A172 (cell line): ENCODE measurements around the gene WRAP73. TPM values are rescaled to one million over a fixed set of nuclear protein-coding genes. Genes with fewer than 3 reads are reported as not detected.
"Not testable (repeated sequence)": the region's sequence is repeated elsewhere in the genome, so short reads cannot be mapped to it uniquely, and the experiment has no call there.

ENCODE experiments used
- DNase-seq: peaks from one replicate; pipeline ENCODE4 v3.0.0-alpha.2; 2015; ENCODE audit warnings: low spot score
- total RNA-seq: library from RNA; depleted of rRNA; stranded (reverse); fragments of >200 nt; shearing (Covaris generic); gene quantifications from 2 replicates; pipeline ENCODE4 v1.2.3, GENCODE V29; 2014

Gene WRAP73
- total RNA-seq, 1 experiment from 2014 or later, result 22.2 TPM

DNA sequence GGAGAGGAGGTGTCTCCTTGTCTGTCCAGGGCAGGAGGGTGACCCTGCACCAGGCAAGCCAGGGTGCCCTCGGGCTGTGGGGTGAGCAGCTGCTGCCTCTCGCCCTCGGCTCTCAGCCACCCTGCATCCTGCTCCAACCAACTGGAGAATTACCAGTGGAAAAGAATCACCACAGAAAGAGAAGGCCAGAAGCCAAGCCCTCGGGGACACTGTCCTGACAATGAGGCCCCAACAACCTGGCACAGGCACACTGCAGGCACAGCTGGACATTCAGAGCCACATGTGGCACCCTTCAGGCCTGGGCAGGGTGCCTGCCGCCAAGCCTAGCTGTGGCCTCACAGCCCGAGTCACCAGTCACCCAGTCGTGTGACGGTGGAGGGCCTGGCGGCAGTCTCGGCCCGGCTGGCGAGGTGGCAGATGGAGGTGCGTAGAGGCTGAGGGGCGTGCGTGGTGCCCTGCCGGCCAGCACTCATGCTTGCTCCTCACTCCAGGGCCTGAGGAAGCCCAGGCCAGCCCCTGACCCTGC is 50.6 kb downstream of the WRAP73 start:
- DNase-seq, result no peak

DNA sequence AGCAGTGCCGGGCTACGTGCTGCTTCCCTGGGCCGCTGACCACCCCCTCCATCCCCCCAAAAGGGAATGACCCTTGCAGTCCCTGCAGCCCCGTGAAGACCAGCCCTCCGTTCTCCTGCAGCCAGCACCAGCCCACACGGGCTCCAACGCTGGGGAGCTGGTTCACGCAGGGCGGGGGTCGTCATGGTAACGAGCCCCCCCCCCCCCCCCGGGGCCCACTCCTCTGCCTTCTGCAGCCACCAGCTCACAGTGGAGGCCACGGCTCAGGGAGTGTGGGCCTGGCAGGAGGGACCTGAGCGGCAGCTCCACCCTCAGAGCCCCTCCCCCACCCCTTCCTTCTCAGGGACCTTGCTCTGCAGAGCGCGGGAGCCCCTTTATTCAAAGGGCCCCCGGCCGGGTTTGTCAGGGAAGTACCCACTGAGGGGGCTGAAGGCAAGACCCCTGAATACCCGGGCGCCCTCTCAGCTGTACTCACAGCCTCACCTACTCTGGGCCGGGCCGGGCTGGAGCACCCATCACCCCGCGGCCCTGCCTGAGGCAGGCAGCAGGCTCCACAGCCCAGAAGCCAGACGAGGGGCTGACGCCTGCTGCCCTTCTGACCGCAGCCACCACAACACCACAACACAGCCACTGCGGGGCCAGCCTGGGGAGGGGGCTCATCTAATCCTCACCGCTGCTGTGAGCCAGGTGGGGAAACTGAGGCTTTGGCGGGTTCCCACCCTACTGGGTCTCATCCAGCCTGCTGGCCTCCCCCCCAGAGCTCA is 51.2 kb downstream of the WRAP73 start:
- no peak for DNase-seq

DNA sequence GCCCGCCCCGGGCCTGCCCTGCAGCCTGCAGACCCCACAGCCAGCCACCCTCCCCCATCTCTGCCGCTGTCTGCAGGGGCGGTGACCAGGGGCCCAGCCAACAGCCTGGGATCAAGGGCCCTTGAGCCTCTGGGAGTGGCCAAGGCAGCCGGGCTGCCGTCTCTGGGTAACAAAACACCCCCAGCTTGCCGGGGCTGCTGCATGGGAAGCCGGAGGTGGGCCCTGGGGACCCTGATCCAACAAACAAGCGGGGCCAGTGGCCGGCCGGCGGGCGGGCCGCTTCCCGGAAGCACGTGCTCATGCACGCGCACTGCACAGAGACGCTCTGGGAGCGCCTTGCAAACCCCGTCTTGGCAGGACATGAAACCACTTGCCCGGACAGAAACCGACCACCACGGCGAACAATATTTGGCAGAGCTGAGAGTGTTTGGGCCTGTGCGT is 51.8 kb downstream of the WRAP73 start:
- no peak for DNase-seq

DNA sequence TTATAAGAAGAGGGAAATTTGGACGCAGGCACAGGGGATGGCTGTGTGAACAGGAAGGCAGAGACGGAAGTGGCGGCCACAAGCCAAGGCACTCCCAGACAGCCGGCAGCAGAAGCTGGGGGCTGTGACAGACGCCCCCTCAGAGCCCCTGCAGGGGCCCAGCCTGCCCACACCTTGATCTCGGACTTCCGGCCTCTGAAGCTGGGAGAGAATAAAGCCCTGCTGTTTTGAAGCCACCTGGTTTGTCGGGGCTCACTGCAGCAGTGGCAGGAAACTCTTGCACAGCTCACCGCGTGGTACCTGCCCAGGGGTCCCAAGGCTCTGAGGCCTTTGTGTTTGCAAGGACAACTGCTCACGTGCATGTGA is 52.3 kb downstream of the WRAP73 start:
- DNase-seq, result no peak

DNA sequence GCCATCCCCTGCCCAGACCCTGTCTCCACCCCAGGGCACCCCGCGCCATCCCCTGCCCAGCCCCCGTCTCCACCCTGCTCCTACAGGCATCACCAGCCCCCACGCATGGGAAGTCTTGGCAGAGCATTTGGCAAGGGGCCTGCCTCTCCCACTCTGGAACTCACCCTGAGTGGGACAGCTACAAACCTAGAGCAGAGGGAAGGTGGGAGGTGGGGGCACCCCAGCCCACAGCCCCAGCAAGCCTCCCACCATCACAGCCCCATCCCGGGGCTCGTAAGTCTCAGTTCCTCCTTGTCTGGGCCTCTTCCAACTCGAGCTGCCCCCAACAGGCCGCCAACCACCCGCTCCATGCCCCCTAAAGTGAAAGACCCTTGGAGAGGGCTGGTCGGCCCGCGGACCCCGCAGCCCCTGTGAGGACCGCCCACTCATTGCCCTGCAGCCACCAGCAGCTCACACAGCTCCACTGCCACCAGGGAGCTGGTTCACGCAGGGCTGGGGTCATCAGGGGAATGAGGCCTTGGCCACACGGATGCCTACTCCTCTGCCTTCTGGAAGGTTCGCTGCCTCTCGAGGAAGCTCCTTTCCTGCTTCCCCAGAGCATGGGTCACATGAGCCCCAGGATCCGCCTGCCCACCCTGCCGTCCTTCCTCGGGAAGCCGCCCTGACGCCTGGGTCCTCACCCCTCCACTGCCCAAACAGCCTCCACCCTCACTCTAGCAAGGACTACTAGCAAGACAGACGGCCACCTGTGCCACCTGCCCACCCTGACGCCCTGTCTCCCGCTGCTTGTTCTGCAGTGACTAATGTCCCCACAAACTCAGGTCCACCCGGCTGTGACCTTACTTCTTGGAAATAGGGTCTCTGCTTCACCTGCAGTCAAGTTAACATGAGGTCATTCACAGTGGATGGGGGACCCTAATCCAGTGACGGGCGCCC is 53.0 kb downstream of the WRAP73 start:
- DNase-seq, result no peak

DNA sequence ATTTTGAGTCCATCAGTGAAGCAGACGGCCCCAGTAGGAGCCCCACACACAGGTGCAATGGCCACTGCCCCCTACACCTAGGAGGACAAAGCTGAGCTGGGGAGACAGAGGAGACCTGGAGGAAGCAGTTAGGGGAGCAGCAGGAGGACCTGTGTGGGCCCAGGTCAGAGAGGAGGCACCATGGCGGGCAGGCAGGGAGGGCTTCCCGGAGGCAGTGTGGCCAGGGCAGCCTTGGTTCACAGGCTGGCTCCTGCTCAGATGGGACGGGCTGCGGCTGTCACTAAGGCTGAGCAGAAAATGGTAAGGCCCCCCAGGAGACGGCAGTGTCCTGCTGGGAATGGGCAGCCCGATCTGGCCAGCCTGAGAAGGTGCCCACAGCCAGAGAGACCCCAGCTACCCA is 54.0 kb downstream of the WRAP73 start:
- no peak for DNase-seq

DNA sequence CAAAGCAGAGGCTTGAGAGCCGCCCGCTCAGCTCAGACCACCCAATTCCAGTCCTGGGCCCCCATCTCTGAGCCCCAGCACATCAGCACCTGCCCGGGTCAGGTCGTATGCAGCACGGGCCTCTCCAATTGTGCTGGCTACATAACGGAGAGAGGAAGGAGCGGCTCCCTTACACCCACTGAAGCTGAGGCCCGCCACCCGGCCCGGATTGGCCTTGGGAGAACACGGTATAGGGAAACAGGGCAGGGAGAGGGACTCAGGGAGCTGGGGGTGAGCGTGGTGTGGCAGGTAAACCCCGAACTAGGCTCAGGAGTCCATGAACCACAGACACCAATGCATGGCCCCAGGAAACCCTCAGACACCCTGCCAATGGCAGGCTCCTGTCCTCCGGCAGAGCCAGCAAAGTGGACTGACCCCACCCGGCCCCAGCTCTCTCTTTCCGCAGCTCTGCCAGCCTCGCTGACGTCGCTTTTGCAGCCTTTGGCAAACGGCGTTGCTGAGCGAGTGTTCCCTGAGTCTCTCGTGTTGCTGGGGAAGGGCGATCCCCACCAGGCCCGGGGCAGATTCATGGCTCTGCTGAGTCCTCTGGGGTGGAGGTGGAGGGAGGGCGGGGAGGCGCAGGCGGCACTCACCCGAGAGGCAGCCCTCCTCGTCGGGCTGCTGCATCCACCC is 55.1 kb downstream of the WRAP73 start:
- no peak for DNase-seq

DNA sequence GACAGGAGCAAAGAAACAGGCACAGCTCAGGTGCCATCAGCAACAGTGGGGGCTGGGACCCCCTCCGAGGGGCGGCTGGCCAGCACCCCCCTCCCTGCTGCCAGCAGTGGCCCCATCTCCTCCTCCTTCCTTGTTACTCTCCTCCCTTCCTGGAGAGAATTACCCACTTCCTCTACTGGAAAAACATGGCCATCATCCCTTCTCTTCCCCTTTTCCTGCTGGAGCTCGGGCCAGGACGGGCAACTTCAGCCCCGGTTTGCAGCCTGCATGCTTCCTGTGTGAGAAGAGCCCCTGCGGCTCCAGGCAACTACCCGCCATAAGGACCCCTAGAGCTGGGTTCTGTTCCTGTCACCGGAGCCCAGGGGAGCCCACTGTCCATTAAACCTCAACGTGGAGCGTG is 56.2 kb downstream of the WRAP73 start:
- no peak for DNase-seq

DNA sequence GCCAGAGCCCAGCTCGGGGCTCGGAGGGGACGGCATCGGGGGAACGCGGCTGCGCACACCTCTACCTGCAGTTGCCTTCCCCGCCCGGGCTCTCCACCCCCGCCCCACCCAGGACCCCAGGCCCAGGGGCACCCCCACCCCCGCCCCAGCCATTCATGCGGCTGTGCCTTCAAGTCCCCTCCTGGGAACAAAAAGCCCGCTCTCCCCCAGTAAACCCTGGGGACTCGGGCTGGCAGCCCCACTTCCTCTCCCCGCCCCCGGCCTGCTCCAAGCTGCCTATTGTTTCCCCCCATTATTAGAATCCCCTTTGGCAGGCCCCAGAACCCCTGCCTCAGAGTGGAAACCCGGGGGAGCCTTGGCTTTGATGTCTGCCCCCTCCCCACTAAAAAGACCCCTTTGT is 56.6 kb downstream of the WRAP73 start:
- DNase-seq, result no peak

DNA sequence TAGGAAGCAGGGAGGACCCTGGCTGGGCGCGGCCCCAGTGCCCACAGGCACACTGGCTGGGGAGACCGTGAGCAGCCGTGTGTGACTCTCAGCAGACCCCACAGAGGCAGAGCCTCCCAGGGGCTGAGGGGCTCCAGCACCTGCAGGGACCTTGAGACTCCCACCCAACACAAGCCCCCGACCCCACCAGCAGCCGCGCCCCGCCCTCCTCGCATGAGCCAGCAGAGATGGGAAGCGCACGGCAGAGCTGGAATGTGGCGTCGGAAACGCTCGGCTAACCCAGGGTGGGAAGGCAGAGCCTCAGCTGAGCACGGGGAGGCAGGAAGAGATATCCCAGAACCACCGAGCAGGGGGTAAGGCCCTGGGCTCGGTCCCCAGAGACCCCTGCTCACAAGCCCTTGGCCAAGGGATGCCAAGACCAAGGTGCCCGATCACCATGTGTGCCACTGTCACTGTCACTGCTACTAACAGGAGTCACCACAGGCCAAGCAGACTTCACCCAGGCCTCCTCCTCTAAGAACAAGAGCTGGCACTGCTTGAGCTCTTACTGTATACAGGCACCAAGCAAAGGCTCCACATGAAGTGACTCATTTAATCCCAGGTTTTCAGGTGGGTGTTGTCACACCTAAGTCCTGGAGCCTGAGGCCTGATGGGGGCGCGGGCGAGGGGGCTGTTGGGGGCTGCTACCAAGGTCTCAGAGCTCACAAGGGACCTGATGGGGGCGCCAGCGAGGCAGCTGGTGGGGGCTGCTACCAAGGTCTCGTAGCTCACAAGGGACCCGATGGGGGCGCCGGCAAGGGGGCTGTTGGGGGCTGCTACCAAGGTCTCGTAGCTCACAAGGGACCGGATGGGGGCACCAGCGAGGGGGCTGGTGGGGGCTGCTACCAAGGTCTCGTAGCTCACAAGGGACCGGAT is 58.7 kb downstream of the WRAP73 start:
- no peak for DNase-seq

DNA sequence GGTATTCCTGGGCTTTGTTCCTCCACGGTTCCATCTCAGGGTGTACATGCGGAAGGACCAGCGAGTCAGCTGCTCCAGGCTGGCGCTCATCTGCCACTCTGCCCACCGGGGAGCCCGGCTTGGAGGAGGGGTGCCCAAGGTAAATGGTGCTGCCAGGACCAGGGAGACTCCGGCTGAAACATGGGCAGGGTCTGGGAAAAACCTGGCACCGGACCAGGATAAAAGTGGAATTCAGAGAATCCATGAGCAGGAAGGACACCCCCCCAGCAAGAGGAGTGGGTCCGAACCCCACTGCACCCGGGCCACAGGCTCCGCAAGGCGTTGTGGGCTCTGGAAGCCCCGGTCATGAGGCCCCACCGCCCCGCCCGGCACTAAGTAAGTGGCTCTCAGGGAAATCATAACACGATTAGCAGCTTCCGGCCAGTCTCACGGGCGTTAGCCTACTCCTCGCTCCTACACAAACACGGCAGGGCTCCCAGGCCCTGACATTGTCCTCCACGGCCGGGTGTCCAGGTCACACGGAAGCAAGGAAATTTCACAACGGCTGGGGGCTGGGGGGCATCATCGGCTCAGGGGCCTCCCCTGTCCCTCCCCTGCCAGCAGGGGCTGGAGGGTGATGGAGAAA is 59.7 kb downstream of the WRAP73 start:
- no peak for DNase-seq

DNA sequence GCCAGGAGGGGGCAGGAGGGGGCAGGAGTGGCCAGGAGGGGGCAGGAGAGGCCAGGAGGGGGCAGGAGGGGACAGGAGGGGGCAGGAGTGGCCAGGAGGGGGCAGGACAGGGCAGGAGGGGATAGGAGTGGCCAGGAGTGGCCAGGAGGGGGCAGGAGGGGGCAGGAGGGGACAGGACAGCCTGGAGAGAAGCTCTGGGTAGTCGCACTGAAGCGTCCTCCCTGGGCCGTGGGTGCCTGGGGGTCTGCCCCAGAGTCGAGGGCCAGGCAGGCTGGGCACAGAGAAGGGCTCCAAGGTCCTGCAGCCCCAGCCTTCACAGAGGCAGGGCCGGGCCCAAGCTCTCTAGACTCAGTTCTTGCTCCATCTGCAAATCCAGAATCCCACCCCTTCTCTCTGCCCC is 61.5 kb downstream of the WRAP73 start:
- no peak for DNase-seq

DNA sequence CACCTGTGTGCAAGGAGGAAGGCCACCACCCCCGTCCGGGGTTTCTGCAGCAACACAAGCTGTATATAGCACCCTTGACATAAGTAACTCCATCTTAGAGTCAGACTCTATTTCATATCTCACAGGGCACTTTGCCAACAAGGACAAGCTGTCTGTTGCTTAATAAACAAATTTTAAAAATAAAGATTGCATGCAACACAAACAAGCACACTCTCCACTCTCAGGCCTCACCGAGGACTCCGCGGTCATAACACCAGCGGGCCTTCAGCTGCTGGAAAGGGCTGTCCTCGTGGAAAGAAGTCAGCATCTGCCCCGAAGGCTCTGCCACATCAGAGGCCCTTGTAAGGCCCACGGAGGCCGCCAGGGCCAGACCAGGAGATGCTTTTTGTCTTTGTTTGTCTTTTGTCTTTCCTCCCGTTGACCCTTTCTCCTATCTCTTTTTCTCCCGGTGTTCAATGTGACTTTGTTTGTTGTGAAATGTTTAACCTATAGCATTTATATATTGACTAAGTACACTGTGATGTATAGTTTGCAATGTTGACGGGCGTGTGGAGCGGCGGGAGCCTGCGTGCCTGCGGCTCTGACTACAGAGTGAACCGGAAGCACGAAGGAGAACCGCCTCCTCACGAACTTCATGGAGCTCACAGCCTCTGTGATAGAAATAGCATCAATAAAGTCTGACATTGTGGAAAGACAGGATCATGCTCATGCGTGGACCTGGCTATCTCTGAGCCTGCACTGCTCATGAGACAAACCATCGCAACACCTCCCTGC is 62.7 kb downstream of the WRAP73 start:
- no peak for DNase-seq

DNA sequence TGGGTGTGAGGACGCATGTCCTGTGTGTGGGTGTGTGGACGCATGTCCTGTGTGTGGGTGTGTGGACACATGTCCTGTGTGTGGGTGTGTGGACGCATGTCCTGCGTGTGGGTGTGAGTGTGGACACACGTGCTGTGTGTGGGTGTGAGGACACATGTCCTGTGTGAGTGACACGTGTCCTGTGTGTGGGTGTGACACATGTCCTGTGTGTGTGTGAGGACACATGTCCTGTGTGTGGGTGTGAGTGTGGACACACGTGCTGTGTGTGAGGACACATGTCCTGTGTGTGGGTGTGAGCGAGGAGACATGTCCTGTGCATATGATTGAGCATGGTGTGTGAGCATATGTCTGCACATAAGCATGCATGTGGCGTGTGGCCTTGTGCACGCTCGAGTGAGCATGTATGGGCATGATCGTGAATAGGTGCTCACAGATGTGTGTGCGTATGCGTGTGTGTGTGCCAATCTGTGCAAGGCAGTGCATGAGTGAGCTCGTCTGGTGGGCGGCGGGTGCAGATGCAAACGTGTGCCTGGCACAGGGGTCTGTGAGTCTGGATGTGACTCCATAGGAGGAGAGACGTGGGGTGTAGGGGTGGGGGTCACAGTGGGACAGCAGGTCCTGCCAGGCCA is 63.8 kb downstream of the WRAP73 start:
- no peak for DNase-seq

DNA sequence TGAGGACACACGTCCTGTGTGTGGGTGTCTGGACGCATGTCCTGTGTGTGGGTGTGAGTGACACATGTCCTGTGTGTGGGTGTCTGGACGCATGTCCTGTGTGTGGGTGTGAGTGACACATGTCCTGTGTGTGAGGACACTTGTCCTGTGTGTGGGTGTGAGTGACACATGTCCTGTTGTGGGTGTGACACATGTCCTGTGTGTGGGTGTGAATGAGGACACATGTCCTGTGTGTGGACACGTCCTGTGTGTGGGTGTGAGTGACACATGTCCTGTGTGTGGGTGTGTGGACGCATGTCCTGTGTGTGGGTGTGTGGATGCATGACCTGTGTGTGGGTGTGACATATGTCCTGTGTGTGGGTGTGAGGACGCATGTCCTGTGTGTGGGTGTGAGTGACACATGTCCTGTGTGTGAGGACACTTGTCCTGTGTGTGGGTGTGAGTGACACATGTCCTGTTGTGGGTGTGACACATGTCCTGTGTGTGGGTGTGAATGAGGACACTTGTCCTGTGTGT is 64.5 kb downstream of the WRAP73 start:
- not testable (repeated sequence) for DNase-seq

DNA sequence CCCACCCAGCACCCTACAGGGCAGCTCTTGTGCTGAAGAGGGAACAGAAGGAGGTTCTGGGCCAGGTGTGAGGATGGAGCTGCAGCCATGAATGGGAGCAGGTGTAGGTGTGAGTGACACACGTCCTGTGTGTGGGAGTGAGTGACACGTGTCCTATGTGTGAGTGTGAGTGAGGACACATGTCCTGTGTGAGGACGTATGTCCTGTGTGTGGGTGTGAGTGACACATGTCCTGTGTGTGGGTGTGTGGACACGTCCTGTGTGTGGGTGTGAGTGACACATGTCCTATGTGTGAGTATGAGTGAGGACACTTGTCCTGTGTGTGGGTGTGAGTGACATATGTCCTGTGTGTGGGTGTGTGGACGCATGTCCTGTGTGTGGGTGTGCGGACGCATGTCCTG is 65.0 kb downstream of the WRAP73 start:
- no peak for DNase-seq

DNA sequence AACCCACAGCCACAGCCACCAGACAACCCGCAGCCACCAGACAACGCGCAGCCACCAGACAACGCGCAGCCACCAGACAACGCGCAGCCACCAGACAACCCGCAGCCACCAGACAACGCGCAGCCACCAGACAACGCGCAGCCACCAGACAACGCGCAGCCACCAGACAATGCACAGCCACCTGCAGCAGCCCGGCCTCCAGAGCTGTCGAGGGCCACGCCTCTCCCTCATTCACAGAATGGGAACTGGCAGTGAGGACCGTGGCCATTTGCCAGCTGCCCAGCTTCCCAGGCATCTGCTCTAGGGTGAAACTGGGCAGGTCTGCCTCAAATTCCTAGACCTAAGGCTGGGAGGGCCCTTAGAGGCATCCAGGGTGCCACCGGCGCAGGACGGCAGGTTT is 66.2 kb downstream of the WRAP73 start:
- DNase-seq, result not testable (repeated sequence)

DNA sequence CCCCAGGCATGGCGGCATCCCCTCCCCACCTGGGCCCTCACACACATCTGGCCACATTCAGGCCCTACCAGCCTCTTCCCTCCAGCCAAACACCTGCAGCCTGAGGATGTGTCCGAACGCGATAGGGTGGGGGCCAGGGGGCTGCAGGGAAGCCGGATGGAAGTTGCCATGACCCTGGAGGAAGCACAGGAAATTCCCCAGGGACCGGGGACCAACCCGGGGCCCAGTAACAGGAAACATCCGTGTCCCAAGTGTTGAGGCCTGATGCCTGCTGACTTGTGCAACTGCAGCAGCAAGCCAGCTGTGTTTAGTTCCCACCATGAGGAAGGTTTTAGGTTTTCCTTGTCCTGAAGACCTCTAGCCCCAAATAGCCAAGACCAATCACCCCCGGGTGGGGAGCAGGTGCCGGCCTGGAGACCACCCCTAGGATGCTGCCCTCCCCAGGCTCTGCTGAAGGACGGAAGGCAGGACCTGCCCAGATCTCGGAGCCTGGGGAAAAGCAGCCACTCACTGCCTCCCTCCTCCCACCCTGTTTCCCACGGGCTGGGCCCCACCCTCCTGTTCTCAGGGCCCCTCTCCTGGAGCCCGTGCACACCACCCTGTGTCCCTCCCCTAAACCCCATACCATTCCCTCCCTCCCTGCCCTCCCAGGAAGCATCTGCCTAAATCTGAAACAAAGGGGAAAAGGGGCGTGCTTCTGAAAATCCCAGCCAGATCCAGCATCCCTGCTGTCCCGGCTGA is 68.4 kb downstream of the WRAP73 start:
- no peak for DNase-seq
